ENCODE results near the gene ADK. TPM values are rescaled to one million over a fixed set of nuclear protein-coding genes. Genes with fewer than 3 reads are reported as not detected.
"Not testable (repeated sequence)": the region's sequence is repeated elsewhere in the genome, so short reads cannot be mapped to it uniquely, and the experiment has no call there.

The ADK gene
- total and polyA plus RNA-seq, 4 experiments from 2014 or later, result 33.7 to 66.6 (median 51.0) TPM

GRCh38 chr10:74121368-74121767 is 29.7 kb upstream of the ADK start:
- no peak for DNase-seq
- Mint-ChIP-seq H3K9me3 (peaks cover 0 to 2% (median 0%) of the 10 kb centered on the region in 8 donors), H3K27me3 (no peaks in the 10 kb centered on the region), H3K4me1 (no peaks in the 10 kb centered on the region), H3K4me3 (no peak overlapping the region), H3K27ac (peak overlapping the region in 5 of 7 donors; percentile 15 to 48 (median 25)), H3K36me3 (peaks cover 72 to 90% of the 10 kb centered on the region in 2 donors)
- Histone ChIP-seq H3K4me1 (ENCODE audit: insufficient read depth, low read length) (no peaks in the 10 kb centered on the region), H3K27me3 (ENCODE audit: insufficient read depth, low read length) (no peaks in the 10 kb centered on the region), H3K36me3 (ENCODE audit: insufficient read depth, low read length) (peaks cover 69% of the 10 kb centered on the region), H3K27ac (ENCODE audit: low read depth, low read length) (no peak overlapping the region), H3K9me3 (ENCODE audit: control insufficient read depth in 1 of 2, low read length in 2 of 2) (no peaks in the 10 kb centered on the region), H3K4me3 (ENCODE audit: low read length in 2 of 2) (no peak overlapping the region)
- intact Hi-C loops (cut with micrococcal nuclease), result no loop called here
- POLR2A ChIA-PET (ENCODE audit: partially characterized antibody), result interaction anchor here (0.9 kb wide), 1 partner anchor 11 kb away, joined by 3 read pairs; no protein-coding TSS in a partner anchor
- CTCF ChIA-PET (ENCODE audit: partially characterized antibody), result interaction anchor here (0.8 kb wide), 2 partner anchors 113 to 163 kb away, joined by 3 to 4 read pairs; no protein-coding TSS in a partner anchor

GRCh38 chr10:74122060-74122459 is 29.0 kb upstream of the ADK start:
- no peaks in the 10 kb centered on the region for H3K27me3 ChIP-seq (ENCODE audit: insufficient read depth, low read length)
- intact Hi-C loops (cut with micrococcal nuclease), result no loop called here
- no peaks in the 10 kb centered on the region for H3K27me3 Mint-ChIP-seq
- H3K27ac Mint-ChIP-seq, result peak overlapping the region in 5 of 7 donors; percentile 35 to 66 (median 53)
- POLR2A ChIA-PET (ENCODE audit: partially characterized antibody), result interaction anchor here (0.9 kb wide), 1 partner anchor 12 kb away, joined by 3 read pairs; no protein-coding TSS in a partner anchor
- DNase-seq, result no peak
- H3K36me3 ChIP-seq (ENCODE audit: insufficient read depth, low read length), result peaks cover 70% of the 10 kb centered on the region
- H3K4me1 ChIP-seq (ENCODE audit: insufficient read depth, low read length), result no peaks in the 10 kb centered on the region
- H3K4me3 ChIP-seq (ENCODE audit: low read length in 2 of 2), result no peak overlapping the region
- H3K9me3 Mint-ChIP-seq, result peaks cover 0 to 2% (median 0%) of the 10 kb centered on the region in 8 donors
- peaks cover 66 to 87% of the 10 kb centered on the region in 2 donors for H3K36me3 Mint-ChIP-seq
- no peak overlapping the region for H3K4me3 Mint-ChIP-seq
- H3K9me3 ChIP-seq (ENCODE audit: control insufficient read depth in 1 of 2, low read length in 2 of 2), result no peaks in the 10 kb centered on the region
- CTCF ChIA-PET (ENCODE audit: partially characterized antibody), result interaction anchor here (0.8 to 5.6 kb wide), 3 partner anchors 92 to 113 kb away, joined by 3 to 39 read pairs (median 12); no protein-coding TSS in a partner anchor
- no peaks in the 10 kb centered on the region for H3K4me1 Mint-ChIP-seq
- no peak overlapping the region for H3K27ac ChIP-seq (ENCODE audit: low read depth, low read length)

GRCh38 chr10:74123081-74123480 is 27.9 kb upstream of the ADK start:
- Histone ChIP-seq H3K27ac (ENCODE audit: low read depth, low read length) (no peak overlapping the region), H3K4me3 (ENCODE audit: low read length in 2 of 2) (no peak overlapping the region), H3K9me3 (ENCODE audit: control insufficient read depth in 1 of 2, low read length in 2 of 2) (no peaks in the 10 kb centered on the region), H3K27me3 (ENCODE audit: insufficient read depth, low read length) (no peaks in the 10 kb centered on the region), H3K4me1 (ENCODE audit: insufficient read depth, low read length) (no peaks in the 10 kb centered on the region), H3K36me3 (ENCODE audit: insufficient read depth, low read length) (peaks cover 67% of the 10 kb centered on the region)
- H3K4me1 Mint-ChIP-seq, result no peaks in the 10 kb centered on the region
- H3K27me3 Mint-ChIP-seq, result no peaks in the 10 kb centered on the region
- CTCF ChIA-PET (ENCODE audit: partially characterized antibody), result interaction anchor here (1.1 to 5.6 kb wide), 5 partner anchors 24 to 183 kb away, joined by 4 to 39 read pairs (median 7); no protein-coding TSS in a partner anchor
- H3K27ac Mint-ChIP-seq, result peak overlapping the region in 4 of 7 donors; percentile 44 to 81 (median 53)
- no peak overlapping the region for H3K4me3 Mint-ChIP-seq
- peaks cover 0 to under 1% (median 0%) of the 10 kb centered on the region in 8 donors for H3K9me3 Mint-ChIP-seq
- DNase-seq, result no peak
- peaks cover 62 to 80% of the 10 kb centered on the region in 2 donors for H3K36me3 Mint-ChIP-seq
- intact Hi-C loops (cut with micrococcal nuclease), result no loop called here
- POLR2A ChIA-PET (ENCODE audit: partially characterized antibody), result interaction anchor here (1.4 to 2.3 kb wide), 2 partner anchors 28 to 53 kb away, joined by 4 to 7 read pairs; partner anchors contain the start of genes ADK and AP3M1

GRCh38 chr10:74133923-74134820 is 16.8 kb upstream of the ADK start:
- intact Hi-C loops (cut with micrococcal nuclease), result no loop called here
- peaks cover 31% of the 10 kb centered on the region for H3K36me3 ChIP-seq (ENCODE audit: insufficient read depth, low read length)
- no peak overlapping the region for H3K27ac ChIP-seq (ENCODE audit: low read depth, low read length)
- H3K36me3 Mint-ChIP-seq, result peaks cover 42 to 61% of the 10 kb centered on the region in 2 donors
- H3K4me3 Mint-ChIP-seq, result no peak overlapping the region
- ChIA-PET POLR2A (ENCODE audit: partially characterized antibody) (no interaction called here), CTCF (ENCODE audit: partially characterized antibody) (interaction anchor here (1.3 to 2.1 kb wide), 2 partner anchors 9 to 79 kb away, joined by 4 to 8 read pairs; no protein-coding TSS in a partner anchor)
- DNase-seq, result no peak
- H3K27me3 ChIP-seq (ENCODE audit: insufficient read depth, low read length), result no peaks in the 10 kb centered on the region
- H3K9me3 Mint-ChIP-seq, result peaks cover 0 to 2% (median 0%) of the 10 kb centered on the region in 8 donors
- H3K27me3 Mint-ChIP-seq, result no peaks in the 10 kb centered on the region
- peak overlapping the region in 2 of 7 donors; percentile 30 to 41 for H3K27ac Mint-ChIP-seq
- no peaks in the 10 kb centered on the region for H3K9me3 ChIP-seq (ENCODE audit: control insufficient read depth in 1 of 2, low read length in 2 of 2)
- no peaks in the 10 kb centered on the region for H3K4me1 ChIP-seq (ENCODE audit: insufficient read depth, low read length)
- peaks cover 0 to 5% (median 0%) of the 10 kb centered on the region in 4 donors for H3K4me1 Mint-ChIP-seq
- H3K4me3 ChIP-seq (ENCODE audit: low read length in 2 of 2), result no peak overlapping the region

GRCh38 chr10:74135452-74135851 is 15.6 kb upstream of the ADK start:
- Mint-ChIP-seq H3K27ac (no peak overlapping the region), H3K4me3 (no peak overlapping the region), H3K36me3 (peaks cover 35 to 53% of the 10 kb centered on the region in 2 donors), H3K9me3 (peaks cover 0 to 2% (median 0%) of the 10 kb centered on the region in 8 donors), H3K27me3 (no peaks in the 10 kb centered on the region), H3K4me1 (peaks cover 0 to 6% (median under 1%) of the 10 kb centered on the region in 4 donors)
- H3K27me3 ChIP-seq (ENCODE audit: insufficient read depth, low read length), result no peaks in the 10 kb centered on the region
- DNase-seq, result no peak
- H3K4me1 ChIP-seq (ENCODE audit: insufficient read depth, low read length), result no peaks in the 10 kb centered on the region
- ChIA-PET CTCF (ENCODE audit: partially characterized antibody) (no interaction called here), POLR2A (ENCODE audit: partially characterized antibody) (no interaction called here)
- intact Hi-C loops (cut with micrococcal nuclease), result no loop called here
- peaks cover 25% of the 10 kb centered on the region for H3K36me3 ChIP-seq (ENCODE audit: insufficient read depth, low read length)
- H3K4me3 ChIP-seq (ENCODE audit: low read length in 2 of 2), result no peak overlapping the region
- no peaks in the 10 kb centered on the region for H3K9me3 ChIP-seq (ENCODE audit: control insufficient read depth in 1 of 2, low read length in 2 of 2)
- no peak overlapping the region for H3K27ac ChIP-seq (ENCODE audit: low read depth, low read length)

- CTCF ChIA-PET (ENCODE audit: partially characterized antibody), result interaction anchor here (1.0 to 2.0 kb wide), 5 partner anchors 9 to 252 kb away, joined by 3 to 8 read pairs (median 4); no protein-coding TSS in a partner anchor
- no peak overlapping the region for H3K4me3 Mint-ChIP-seq
- H3K4me1 Mint-ChIP-seq, result peaks cover 4 to 15% (median 6%) of the 10 kb centered on the region in 4 donors
- H3K27ac ChIP-seq (ENCODE audit: low read depth, low read length), result no peak overlapping the region
- H3K9me3 Mint-ChIP-seq, result no peaks in the 10 kb centered on the region
- POLR2A ChIA-PET (ENCODE audit: partially characterized antibody), result interaction anchor here (2.6 kb wide), 1 partner anchor 12 kb away, joined by 16 read pairs; the partner anchor contains the start of genes ADK and AP3M1
- H3K27ac Mint-ChIP-seq, result peak overlapping the region in 1 of 7 donors; percentile 14
- no peaks in the 10 kb centered on the region for H3K4me1 ChIP-seq (ENCODE audit: insufficient read depth, low read length)
- peak in 1 of 5 donors; percentile 15 for DNase-seq
- peaks cover 32 to 47% of the 10 kb centered on the region in 2 donors for H3K36me3 Mint-ChIP-seq
- peaks cover 25% of the 10 kb centered on the region for H3K36me3 ChIP-seq (ENCODE audit: insufficient read depth, low read length)
- H3K9me3 ChIP-seq (ENCODE audit: control insufficient read depth in 1 of 2, low read length in 2 of 2), result no peaks in the 10 kb centered on the region
- no peaks in the 10 kb centered on the region for H3K27me3 Mint-ChIP-seq
- intact Hi-C loops (cut with micrococcal nuclease), result no loop called here
- no peaks in the 10 kb centered on the region for H3K27me3 ChIP-seq (ENCODE audit: insufficient read depth, low read length)
- no peak overlapping the region for H3K4me3 ChIP-seq (ENCODE audit: low read length in 2 of 2)
Observed at GRCh38 chr10:74137992-74138391, 13.0 kb upstream of the ADK start.

- H3K9me3 Mint-ChIP-seq; DNase-seq; H3K27ac ChIP-seq (ENCODE audit: low read depth, low read length); H3K27me3 ChIP-seq (ENCODE audit: insufficient read depth, low read length); H3K4me3 Mint-ChIP-seq; H3K9me3 ChIP-seq (ENCODE audit: control insufficient read depth in 1 of 2, low read length in 2 of 2); H3K27ac Mint-ChIP-seq; H3K4me1 ChIP-seq (ENCODE audit: insufficient read depth, low read length); H3K4me3 ChIP-seq (ENCODE audit: low read length in 2 of 2); H3K27me3 Mint-ChIP-seq; intact Hi-C loops (cut with micrococcal nuclease): not testable (repeated sequence)
- H3K36me3 ChIP-seq (ENCODE audit: insufficient read depth, low read length), result peaks cover 25% of the 10 kb centered on the region
- POLR2A ChIA-PET (ENCODE audit: partially characterized antibody), result interaction anchor here (2.6 kb wide), 1 partner anchor 12 kb away, joined by 16 read pairs; the partner anchor contains the start of genes ADK and AP3M1
- CTCF ChIA-PET (ENCODE audit: partially characterized antibody), result interaction anchor here (1.0 to 2.0 kb wide), 8 partner anchors 8 to 252 kb away, joined by 3 to 8 read pairs (median 4); partner anchors contain the start of gene ADK
- Mint-ChIP-seq H3K4me1 (peaks cover 4 to 15% (median 6%) of the 10 kb centered on the region in 4 donors), H3K36me3 (peaks cover 32 to 47% of the 10 kb centered on the region in 2 donors)
Observed at GRCh38 chr10:74138596-74138995, 12.4 kb upstream of the ADK start.

Measured in CD4-positive, alpha-beta memory T cell (primary cell).